Bronchial epithelial cell (primary cell): Measurements from ENCODE around the gene TPRN. TPM values are rescaled to one million over a fixed set of nuclear protein-coding genes. Genes with fewer than 3 reads are reported as not detected.

Experiments used
- DNase-seq: peaks from one replicate; pipeline ENCODE4 v3.0.0-alpha.2; 2010; ENCODE audit warnings: low read depth
- FAIRE-seq: peaks from 2 replicates; lab custom pipeline; 2011; peaks lifted over from hg19 to GRCh38; lab: Jason Lieb, UNC
- H3K27me3 ChIP-seq: 2 replicates; pipeline ENCODE4 v1.5.1; 2011; ENCODE audit warnings: low read length; ENCODE audit not compliant: control insufficient read depth, insufficient read depth
- H3K36me3 ChIP-seq: 2 replicates; pipeline ENCODE4 v1.5.1; 2011; ENCODE audit warnings: low read length; ENCODE audit not compliant: control insufficient read depth, insufficient read depth
- H3K4me3 ChIP-seq: 2 replicates; pipeline ENCODE4 v1.5.1; 2011; ENCODE audit warnings: mild to moderate bottlenecking, low read depth, low read length, control low read depth
- total RNA-seq: library from RNA; depleted of rRNA; stranded (reverse); fragments of >200 nt; gene quantifications from 2 replicates; pipeline ENCODE4 v1.2.1, GENCODE V29; 2014
- TF ChIP-seq, protein P1 (sequence below): IDR thresholded peaks from 2 replicates; pipeline ENCODE4 v1.5.1; 2011; ENCODE audit warnings: mild to moderate bottlenecking, moderate library complexity, low read length, control low read depth, inconsistent platforms; ENCODE audit not compliant: insufficient read depth, severe bottlenecking

Gene TPRN
- total RNA-seq, 1 donor from 2014 or later, result 3.2 TPM

DNA sequence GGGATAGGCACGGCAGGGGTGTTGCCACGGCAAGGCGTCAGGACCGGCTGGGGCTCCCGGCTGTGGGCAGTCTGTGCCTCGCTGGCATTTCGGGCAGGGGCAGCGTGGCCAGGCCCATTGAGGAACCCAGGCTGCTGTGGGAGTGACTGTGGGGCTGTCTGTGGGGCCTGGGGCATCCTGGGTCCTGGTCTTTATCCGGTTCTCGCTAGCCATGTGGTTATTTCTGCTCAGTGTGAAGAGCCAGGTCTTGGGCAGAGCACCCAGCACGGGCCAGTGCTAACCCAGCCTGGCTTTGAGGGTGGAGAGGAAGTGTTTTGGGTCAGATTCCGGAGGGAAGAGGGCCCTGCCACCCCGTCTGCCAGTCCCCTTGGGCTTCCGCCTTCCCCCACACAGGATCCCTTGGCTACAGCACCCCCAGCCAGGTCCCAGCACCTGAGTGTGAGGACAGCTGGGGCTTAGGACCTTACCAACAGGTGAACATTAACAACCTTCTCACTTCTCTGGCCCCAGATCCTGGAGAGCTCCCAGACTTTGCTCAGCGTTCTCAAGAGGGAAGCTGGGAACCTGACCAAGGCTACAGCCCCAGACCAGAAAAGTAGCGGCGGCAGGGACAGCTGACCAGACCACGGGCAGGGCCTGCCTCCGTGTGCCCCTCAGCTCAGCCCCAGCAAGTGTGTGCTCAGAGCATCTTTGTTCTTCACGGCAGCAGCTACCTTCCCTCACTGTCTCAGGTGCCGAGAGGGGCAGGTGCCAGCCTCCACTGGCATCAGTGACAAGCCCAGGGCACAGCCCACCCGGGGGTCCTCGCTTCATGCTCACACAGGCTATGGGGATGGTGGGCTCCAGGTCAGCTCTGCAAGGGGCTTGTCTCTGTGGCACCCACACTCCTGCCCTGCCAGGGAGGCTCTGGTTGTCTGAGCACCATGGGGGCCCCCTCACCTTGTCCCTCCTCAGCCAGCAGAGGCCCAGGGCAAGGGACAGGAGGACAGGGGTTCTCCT, 10.9 kb downstream of the TPRN start:
- no peak for FAIRE-seq
- DNase-seq, result no peak
- H3K36me3 ChIP-seq, result peaks cover 25% of the 10 kb centered on the region

GRCh38 chr9:137188490-137189296, 11.8 kb downstream of the TPRN start, which contains the start of the genes ANAPC2 and SSNA1:
Gene ANAPC2, minus strand, starts transcription at chr9:137188560. Its CDS starts 28 bp downstream, at chr9:137188532.
Gene SSNA1, plus strand, starts transcription at chr9:137188676. Its CDS starts 51 bp downstream, at chr9:137188727.
- TF ChIP-seq, protein P1, sequence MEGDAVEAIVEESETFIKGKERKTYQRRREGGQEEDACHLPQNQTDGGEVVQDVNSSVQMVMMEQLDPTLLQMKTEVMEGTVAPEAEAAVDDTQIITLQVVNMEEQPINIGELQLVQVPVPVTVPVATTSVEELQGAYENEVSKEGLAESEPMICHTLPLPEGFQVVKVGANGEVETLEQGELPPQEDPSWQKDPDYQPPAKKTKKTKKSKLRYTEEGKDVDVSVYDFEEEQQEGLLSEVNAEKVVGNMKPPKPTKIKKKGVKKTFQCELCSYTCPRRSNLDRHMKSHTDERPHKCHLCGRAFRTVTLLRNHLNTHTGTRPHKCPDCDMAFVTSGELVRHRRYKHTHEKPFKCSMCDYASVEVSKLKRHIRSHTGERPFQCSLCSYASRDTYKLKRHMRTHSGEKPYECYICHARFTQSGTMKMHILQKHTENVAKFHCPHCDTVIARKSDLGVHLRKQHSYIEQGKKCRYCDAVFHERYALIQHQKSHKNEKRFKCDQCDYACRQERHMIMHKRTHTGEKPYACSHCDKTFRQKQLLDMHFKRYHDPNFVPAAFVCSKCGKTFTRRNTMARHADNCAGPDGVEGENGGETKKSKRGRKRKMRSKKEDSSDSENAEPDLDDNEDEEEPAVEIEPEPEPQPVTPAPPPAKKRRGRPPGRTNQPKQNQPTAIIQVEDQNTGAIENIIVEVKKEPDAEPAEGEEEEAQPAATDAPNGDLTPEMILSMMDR, result peak; percentile 72
- Histone ChIP-seq H3K27me3 (no peaks in the 10 kb centered on the region), H3K36me3 (peaks cover 30% of the 10 kb centered on the region), H3K4me3 (peak within 1 kb of the TSS; percentile 55)
- FAIRE-seq, result no peak
- peak; percentile 80 for DNase-seq

More for the DNA sequence above, 10.9 kb downstream of the TPRN start:
- Histone ChIP-seq H3K27me3 (no peaks in the 10 kb centered on the region), H3K4me3 (peak overlapping the region; percentile 55)
- TF ChIP-seq, protein P1, result no peak

- no peak for FAIRE-seq
- DNase-seq, result no peak
- Histone ChIP-seq H3K36me3 (peaks cover 34% of the 10 kb centered on the region), H3K27me3 (no peaks in the 10 kb centered on the region), H3K4me3 (peak overlapping the region; percentile 55)
- TF ChIP-seq, protein P1, result no peak
Observed at GRCh38 chr9:137188086-137188489, 12.5 kb downstream of the TPRN start.

GRCh38 chr9:137187386-137187785, 13.2 kb downstream of the TPRN start:
- Histone ChIP-seq H3K36me3 (peaks cover 39% of the 10 kb centered on the region), H3K27me3 (no peaks in the 10 kb centered on the region), H3K4me3 (peak overlapping the region; percentile 55)
- FAIRE-seq (peak; percentile 86), DNase-seq (no peak)
- TF ChIP-seq, protein P1, result no peak

DNA sequence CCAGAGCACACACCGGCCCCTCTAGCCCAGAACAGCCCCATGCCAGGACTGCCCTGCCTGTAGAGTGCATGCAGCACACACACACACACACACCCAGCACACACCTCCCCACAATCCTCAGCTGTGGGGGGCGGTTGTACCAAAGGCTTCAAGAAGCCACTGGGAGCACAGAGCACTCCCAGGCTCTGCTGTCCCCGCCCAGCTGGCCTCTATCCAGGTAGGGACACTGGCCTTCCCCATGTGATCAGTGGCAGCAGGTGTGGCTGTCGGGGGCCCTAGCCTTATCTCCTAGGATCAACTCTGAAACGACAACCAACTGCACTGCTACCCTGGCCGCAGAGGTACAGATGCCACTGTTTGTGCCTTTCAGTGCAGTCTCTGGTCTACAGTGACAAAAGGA, 14.2 kb downstream of the TPRN start:
- no peak overlapping the region for H3K4me3 ChIP-seq
- DNase-seq (no peak), FAIRE-seq (no peak)
- H3K36me3 ChIP-seq, result peaks cover 39% of the 10 kb centered on the region
- no peaks in the 10 kb centered on the region for H3K27me3 ChIP-seq
- TF ChIP-seq, protein P1, result no peak
